Heart right ventricle (tissue), 16 donors: ENCODE data around the gene RDH14. TPM values are rescaled to one million over a fixed set of nuclear protein-coding genes. Genes with fewer than 3 reads are reported as not detected.

Experiments
- ATAC-seq, 8 donors: fragments of 200-7000 bp; cut with Tn5 transposase; one replicate each; pipeline ENCODE4 v1.9.1; 2020; ENCODE audit warnings: mild to moderate bottlenecking in 8 of 8, moderate library complexity in 8 of 8, moderate number of reproducible peaks in 1 of 8
- DNase-seq, 2 donors: peaks; one replicate each; pipeline ENCODE4 v3.0.0-alpha.2; 2020
- H3K27ac ChIP-seq, 10 donors: fragments of 200-600 bp; sonication (generic) in 2 of 10; one replicate each; pipeline versions ENCODE4 v1.5.0 to v1.8.0; 2020 to 2022; ENCODE audit warnings: mild to moderate bottlenecking in 3 of 10
- H3K27me3 ChIP-seq, 7 donors: fragments of 200-600 bp; one replicate each; pipeline ENCODE4 v1.8.0; 2021 to 2022; ENCODE audit warnings: mild to moderate bottlenecking in 2 of 7
- H3K36me3 ChIP-seq, 9 donors: fragments of 200-600 bp; sonication (generic) in 1 of 9; one replicate each; pipeline versions ENCODE4 v1.5.0 to v1.8.0; 2020 to 2022; ENCODE audit warnings: mild to moderate bottlenecking in 2 of 9
- H3K4me1 ChIP-seq, 9 donors: fragments of 200-600 bp; sonication (generic) in 1 of 9; one replicate each; pipeline versions ENCODE4 v1.5.0 to v1.8.0; 2020 to 2022; ENCODE audit warnings: mild to moderate bottlenecking in 4 of 9
- H3K4me3 ChIP-seq, 10 donors: fragments of 200-600 bp; sonication (generic) in 2 of 10; one replicate each; pipeline versions ENCODE4 v1.5.0 to v1.8.0; 2020 to 2022; ENCODE audit warnings: mild to moderate bottlenecking in 7 of 10, moderate library complexity in 2 of 10
- H3K9me3 ChIP-seq, 11 donors: fragments of 200-600 bp in 10 of 11; sonication (generic) in 2 of 11; one replicate each; pipeline versions ENCODE4 v1.5.0 to v1.8.0; 2013 to 2022; ENCODE audit warnings: mild to moderate bottlenecking in 2 of 11, control low read depth in 1 of 11, moderate library complexity in 1 of 11
- WGBS, 2 donors: extraction: QIAGEN DNeasy Blood & Tissue Kit; methylation state at CpG; one replicate each; pipeline ENCODE4 v1.1.7; 2013; ENCODE audit warnings: inconsistent platforms in 1 of 2; 5-methylcytosine and 5-hydroxymethylcytosine counted together
- intact Hi-C, 10 donors: fragments of 100-400 bp; cut with DNase I; formaldehyde crosslinking; loops; one replicate each; pipeline versions ENCODE4 v1.11.1 to v1.14.2; 2022
- polyA plus RNA-seq, 2 donors: library from polyadenylated mRNA; stranded (reverse); fragments of 200-250 nt; gene quantifications; one replicate each; pipeline ENCODE4 v1.2.3, GENCODE V29; 2013
- total RNA-seq, 10 donors: library from RNA; stranded (reverse); fragmentation: NEBNext Ultra II Directional in 3 of 10; extraction: Animal tissue kit (Norgen Biotek cat#: 25700) in 3 of 10; gene quantifications; one replicate each; pipeline versions ENCODE4 v1.2.1 to v1.2.4, GENCODE V29; 2021 to 2023
- TF ChIP-seq, protein P1 (sequence below), 9 donors: fragments of 200-600 bp; sonication (generic) in 2 of 9; IDR thresholded peaks; one replicate each; pipeline versions ENCODE4 v1.5.0 to v1.8.0; 2021 to 2022; ENCODE audit warnings: antibody characterized with exemption in 9 of 9, mild to moderate bottlenecking in 5 of 9, moderate library complexity in 1 of 9
- donor health status: Arrhythmogenic right ventricular cardiomyopathy.
- donor health status: ischemic (EF 13 %, LVEDD 7.1; RV severe dilation, severe dysfunction).
- donor health status: healthy with polysubstance abuse.
- donor health status: DM: no; HTN: yes; CAD: no.
- donor health status: DM: no; HTN: no; CAD: no.
- donor health status: ischemic (EF 25% LVEDD 6.9; RV normal size, moderate dysfunction).
- donor health status: ischemic (EF 25% LVEDD 5.7; RV mildly dilated, moderate dysfunction).
- donor health status: healthy.
- donor health status: DM: yes; HTN: yes; CAD: no.
- donor health status: Ischemic cardiomyopathy.
- donor health status: ischemic (EF 35%, LVEDD 5.7; RV mildly dilated, moderate dysfunction).
- donor health status: nonischemic (EF 11% LVEDD 7.7; RV severe dilation, severe dysfunction).
- donor health status: DM: yes; HTN: yes; CAD: no.
- donor health status: PGD.
- donor health status: ischemic (EF 29% LVEDD 5.4; RV normal size, mild dysfunction).
- donor health status: nonischemic (EF 23%, LVEDD 6.1; RV moderate dilation, normal function).

Gene RDH14
- total and polyA plus RNA-seq, 12 donors = 25.8 to 54.8 (median 45.4) TPM

DNA sequence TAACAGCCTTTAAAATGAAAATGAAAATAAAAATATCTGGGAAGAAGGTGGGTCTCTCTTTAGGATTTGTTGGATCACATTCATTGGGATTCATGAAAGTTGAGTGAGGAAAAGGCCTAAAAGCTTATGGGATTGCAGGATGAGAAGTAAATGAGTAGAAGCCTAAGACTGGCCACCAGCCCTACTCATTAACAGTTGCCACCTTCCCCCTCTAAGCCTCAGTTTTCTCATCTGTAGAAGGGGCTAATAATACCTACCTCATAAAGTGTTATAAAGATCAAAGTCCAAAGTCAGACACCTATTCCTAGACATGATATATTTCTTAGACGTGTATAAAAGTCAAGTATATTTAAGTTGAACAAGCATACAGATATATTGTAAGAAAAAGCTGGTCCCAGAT is 23.8 kb downstream of the RDH14 start:
- H3K27me3 ChIP-seq = no peaks in the 10 kb centered on the region
- intact Hi-C loops = no loop called here
- no peak overlapping the region for H3K27ac ChIP-seq
- H3K36me3 ChIP-seq = no peaks in the 10 kb centered on the region
- no peak overlapping the region for H3K4me3 ChIP-seq
- peaks cover 0 to 7% (median 0%) of the 10 kb centered on the region in 11 donors for H3K9me3 ChIP-seq
- ATAC-seq (no peak), DNase-seq (no peak)
- WGBS, 2 donors = 85 to 94% methylated on average over 1 of the region's 1 CpG
- H3K4me1 ChIP-seq = no peaks in the 10 kb centered on the region
- TF ChIP-seq, protein P1, sequence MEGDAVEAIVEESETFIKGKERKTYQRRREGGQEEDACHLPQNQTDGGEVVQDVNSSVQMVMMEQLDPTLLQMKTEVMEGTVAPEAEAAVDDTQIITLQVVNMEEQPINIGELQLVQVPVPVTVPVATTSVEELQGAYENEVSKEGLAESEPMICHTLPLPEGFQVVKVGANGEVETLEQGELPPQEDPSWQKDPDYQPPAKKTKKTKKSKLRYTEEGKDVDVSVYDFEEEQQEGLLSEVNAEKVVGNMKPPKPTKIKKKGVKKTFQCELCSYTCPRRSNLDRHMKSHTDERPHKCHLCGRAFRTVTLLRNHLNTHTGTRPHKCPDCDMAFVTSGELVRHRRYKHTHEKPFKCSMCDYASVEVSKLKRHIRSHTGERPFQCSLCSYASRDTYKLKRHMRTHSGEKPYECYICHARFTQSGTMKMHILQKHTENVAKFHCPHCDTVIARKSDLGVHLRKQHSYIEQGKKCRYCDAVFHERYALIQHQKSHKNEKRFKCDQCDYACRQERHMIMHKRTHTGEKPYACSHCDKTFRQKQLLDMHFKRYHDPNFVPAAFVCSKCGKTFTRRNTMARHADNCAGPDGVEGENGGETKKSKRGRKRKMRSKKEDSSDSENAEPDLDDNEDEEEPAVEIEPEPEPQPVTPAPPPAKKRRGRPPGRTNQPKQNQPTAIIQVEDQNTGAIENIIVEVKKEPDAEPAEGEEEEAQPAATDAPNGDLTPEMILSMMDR (IDR thresholded peaks at IDR 0.05) = no peak

DNA sequence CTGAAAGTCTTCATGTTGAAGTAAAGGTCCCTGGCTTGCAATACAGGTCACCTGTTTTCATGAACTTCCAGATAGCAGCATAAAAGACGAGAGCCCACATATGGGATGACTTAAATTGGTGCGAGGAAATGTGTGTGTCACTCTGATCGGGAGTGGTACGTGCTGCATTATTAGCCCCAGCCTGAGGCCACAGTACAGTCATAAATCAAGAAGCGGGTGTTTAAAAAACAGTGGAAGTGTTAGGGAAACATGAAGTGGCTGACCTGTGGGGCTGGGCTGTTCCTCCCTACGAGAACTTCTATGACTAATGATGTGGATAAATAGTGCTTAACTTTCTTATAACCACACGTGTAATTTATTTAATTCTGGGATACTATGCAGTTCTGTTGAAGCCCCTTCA is 24.4 kb downstream of the RDH14 start:
- Histone ChIP-seq H3K4me3 (no peak overlapping the region), H3K27ac (no peak overlapping the region), H3K27me3 (no peaks in the 10 kb centered on the region), H3K4me1 (no peaks in the 10 kb centered on the region), H3K36me3 (no peaks in the 10 kb centered on the region), H3K9me3 (peaks cover 0 to 7% (median 0%) of the 10 kb centered on the region in 11 donors)
- ATAC-seq (no peak), DNase-seq (no peak)
- intact Hi-C loops = no loop called here
- WGBS, 2 donors = 62 to 85% methylated on average over 7 of the region's 7 CpGs
- TF ChIP-seq, protein P1 (IDR thresholded peaks at IDR 0.05) = no peak

DNA sequence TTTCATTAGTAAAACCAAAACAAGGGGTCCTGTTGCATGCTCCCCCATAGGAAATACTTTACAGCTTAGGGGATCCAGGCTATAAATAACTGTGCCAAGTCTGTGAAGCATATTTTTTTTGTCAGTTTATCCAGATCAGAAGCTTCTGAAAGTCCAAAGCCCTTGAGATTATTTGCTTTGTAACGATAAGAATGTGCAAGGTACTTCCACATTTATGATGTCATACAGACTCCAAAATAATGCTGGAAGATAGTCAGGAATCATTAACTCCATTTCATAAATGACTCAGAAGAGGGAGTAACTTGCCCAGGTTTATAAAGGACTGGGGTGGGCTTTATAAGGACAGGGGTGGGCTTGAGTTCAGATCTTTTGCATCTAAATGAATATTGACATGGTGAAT is 29.3 kb downstream of the RDH14 start:
- no peak overlapping the region for H3K27ac ChIP-seq
- H3K9me3 ChIP-seq = no peaks in the 10 kb centered on the region
- DNase-seq = no peak
- no peak for ATAC-seq
- intact Hi-C loops = no loop called here
- H3K36me3 ChIP-seq = no peaks in the 10 kb centered on the region
- TF ChIP-seq, protein P1 (IDR thresholded peaks at IDR 0.05) = no peak
- H3K4me1 ChIP-seq = peaks cover 0 to 20% (median 6%) of the 10 kb centered on the region in 9 donors
- 25 to 29% methylated on average over 1 of the region's 1 CpG for WGBS, 2 donors
- H3K4me3 ChIP-seq = no peak overlapping the region
- H3K27me3 ChIP-seq = no peaks in the 10 kb centered on the region

DNA sequence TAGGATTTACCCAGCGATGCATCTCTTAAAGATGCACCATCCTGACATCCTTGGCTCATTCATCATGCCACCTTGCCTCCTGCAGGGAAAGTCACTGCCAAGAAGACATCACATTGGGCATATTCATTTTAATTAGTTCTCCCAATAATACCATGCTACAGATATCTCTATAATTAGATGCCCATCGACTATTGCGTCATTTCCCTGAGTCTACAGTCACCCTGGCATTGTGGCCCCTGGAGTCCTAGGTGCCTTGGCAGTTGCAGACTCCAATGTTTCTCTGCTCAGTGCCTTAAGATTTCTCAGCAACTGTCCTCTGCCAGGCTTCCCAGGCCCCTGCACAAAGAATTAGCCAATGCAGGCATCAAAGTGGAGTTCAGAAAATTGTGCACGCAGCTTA is 32.6 kb downstream of the RDH14 start:
- 62 to 67% methylated on average over 4 of the region's 4 CpGs for WGBS, 2 donors
- H3K27me3 ChIP-seq = no peaks in the 10 kb centered on the region
- no peaks in the 10 kb centered on the region for H3K36me3 ChIP-seq
- intact Hi-C loops = loop anchor here in 4 of 10 donors (10.0 kb wide), 3 partner anchors 67 to 837 kb away; no protein-coding TSS in a partner anchor
- no peak overlapping the region for H3K27ac ChIP-seq
- DNase-seq (no peak), ATAC-seq (no peak)
- no peaks in the 10 kb centered on the region for H3K9me3 ChIP-seq
- TF ChIP-seq, protein P1 (IDR thresholded peaks at IDR 0.05) = no peak
- peaks cover 4 to 40% (median 22%) of the 10 kb centered on the region in 9 donors for H3K4me1 ChIP-seq
- H3K4me3 ChIP-seq = no peak overlapping the region
